ENCODE results near the gene PSME1. TPM values are rescaled to one million over a fixed set of nuclear protein-coding genes. Genes with fewer than 3 reads are reported as not detected.

Gene PSME1
- 100 to 1,000 TPM; 199 to 235 TPM for total RNA-seq

GRCh38 chr14:24135834-24136683, at the start of gene PSME1:
Gene PSME1, plus strand, starts transcription at chr14:24136194. Its CDS starts 69 bp downstream, at chr14:24136263.
- DNase-seq = peak; percentile 96
- no peak for TF ChIP-seq CTCF (IDR thresholded peaks at IDR 0.05)
- intact Hi-C loops (cut with DNase I) = no loop called here
- H3K36me3 ChIP-seq = peaks cover 13% of the 10 kb centered on the region
- H3K4me3 ChIP-seq = peak within 1 kb of the TSS; percentile 90
- H3K9me3 ChIP-seq = no peaks in the 10 kb centered on the region
- peaks cover 19% of the 10 kb centered on the region for H3K4me1 ChIP-seq
- peak within 1 kb of the TSS; percentile 90 to 100 for H3K9ac ChIP-seq (ENCODE audit: low read depth in 2 of 2, low read length in 2 of 2)
- peak within 1 kb of the TSS; percentile 91 for H3K27ac ChIP-seq
- no peaks in the 10 kb centered on the region for H3K27me3 ChIP-seq

- no peak for TF ChIP-seq CTCF (IDR thresholded peaks at IDR 0.05)
- Histone ChIP-seq H3K27me3 (no peaks in the 10 kb centered on the region), H3K4me3 (no peak overlapping the region), H3K9ac (ENCODE audit: low read depth in 2 of 2, low read length in 2 of 2) (no peak overlapping the region), H3K4me1 (no peaks in the 10 kb centered on the region), H3K27ac (no peak overlapping the region), H3K9me3 (no peaks in the 10 kb centered on the region), H3K36me3 (no peaks in the 10 kb centered on the region)
- no peak for DNase-seq
- intact Hi-C loops (cut with DNase I) = no loop called here
Observed at GRCh38 chr14:24087004-24087403, 49.0 kb upstream of the PSME1 start.

GRCh38 chr14:24088095-24088494, 47.9 kb upstream of the PSME1 start:
- no peak overlapping the region for H3K9ac ChIP-seq (ENCODE audit: low read depth in 2 of 2, low read length in 2 of 2)
- H3K4me3 ChIP-seq = no peak overlapping the region
- H3K27me3 ChIP-seq = no peaks in the 10 kb centered on the region
- H3K9me3 ChIP-seq = no peaks in the 10 kb centered on the region
- no peak overlapping the region for H3K27ac ChIP-seq
- no peaks in the 10 kb centered on the region for H3K4me1 ChIP-seq
- intact Hi-C loops (cut with DNase I) = no loop called here
- TF ChIP-seq CTCF (IDR thresholded peaks at IDR 0.05) = no peak
- no peak for DNase-seq
- H3K36me3 ChIP-seq = no peaks in the 10 kb centered on the region

GRCh38 chr14:24089890-24090289, 46.1 kb upstream of the PSME1 start:
- Histone ChIP-seq H3K9ac (ENCODE audit: low read depth in 2 of 2, low read length in 2 of 2) (no peak overlapping the region), H3K4me1 (peaks cover 6% of the 10 kb centered on the region), H3K27me3 (no peaks in the 10 kb centered on the region), H3K9me3 (no peaks in the 10 kb centered on the region), H3K27ac (no peak overlapping the region), H3K36me3 (no peaks in the 10 kb centered on the region), H3K4me3 (no peak overlapping the region)
- intact Hi-C loops (cut with DNase I) = loop anchor here (2.0 kb wide), 1 partner anchor 31 kb away; no protein-coding TSS in a partner anchor
- no peak for DNase-seq
- TF ChIP-seq CTCF (IDR thresholded peaks at IDR 0.05) = no peak

GRCh38 chr14:24092110-24092504, 43.9 kb upstream of the PSME1 start:
- Histone ChIP-seq H3K9me3 (no peaks in the 10 kb centered on the region), H3K4me3 (no peak overlapping the region), H3K27me3 (no peaks in the 10 kb centered on the region), H3K36me3 (no peaks in the 10 kb centered on the region), H3K9ac (ENCODE audit: low read depth in 2 of 2, low read length in 2 of 2) (no peak overlapping the region), H3K27ac (peak overlapping the region; percentile 14), H3K4me1 (peaks cover 8% of the 10 kb centered on the region)
- no peak for TF ChIP-seq CTCF (IDR thresholded peaks at IDR 0.05)
- DNase-seq = peak; percentile 54
- intact Hi-C loops (cut with DNase I) = no loop called here

Data from colonic mucosa (tissue), 4 donors.